GM21447 (cell line): ENCODE results near the gene NR5A1.

Experiments
- ATAC-seq: cut with Tn5 transposase; IDR thresholded peaks from one replicate; pipeline ENCODE4 v1.9.1; 2021; ENCODE audit not compliant: unreplicated experiment

Gene NR5A1

GRCh38 chr9:124506931-124507879, at the start of gene NR5A1:
NR5A1 (minus strand) TSS chr9:124507399; CDS start chr9:124503395, 4,004 bp downstream.
- no peak for ATAC-seq

GRCh38 chr9:124555043-124555442, 47.8 kb upstream of the NR5A1 start:
- no peak for ATAC-seq

GRCh38 chr9:124553738-124554137, 46.5 kb upstream of the NR5A1 start:
- no peak for ATAC-seq

GRCh38 chr9:124552273-124552605, 45.0 kb upstream of the NR5A1 start:
- ATAC-seq, result no peak

- no peak for ATAC-seq
These were observed 44.5 kb upstream of the NR5A1 start for GRCh38 chr9:124551472-124552272.

GRCh38 chr9:124550072-124550471, 42.9 kb upstream of the NR5A1 start:
- no peak for ATAC-seq

GRCh38 chr9:124549016-124549415, 41.8 kb upstream of the NR5A1 start:
- ATAC-seq, result no peak

GRCh38 chr9:124544535-124544934, 37.3 kb upstream of the NR5A1 start:
- no peak for ATAC-seq

- no peak for ATAC-seq
These were observed 34.6 kb upstream of the NR5A1 start for GRCh38 chr9:124541824-124542223.

GRCh38 chr9:124537926-124538325, 30.7 kb upstream of the NR5A1 start:
- no peak for ATAC-seq

- no peak for ATAC-seq
These were observed 28.6 kb upstream of the NR5A1 start for GRCh38 chr9:124535846-124536245.

- ATAC-seq, result no peak
These were observed 25.7 kb upstream of the NR5A1 start for GRCh38 chr9:124532897-124533296.

GRCh38 chr9:124531115-124531514, 23.9 kb upstream of the NR5A1 start:
- ATAC-seq, result no peak

- ATAC-seq, result no peak
These were observed 23.0 kb upstream of the NR5A1 start for GRCh38 chr9:124530246-124530645.

GRCh38 chr9:124527781-124528180, 20.6 kb upstream of the NR5A1 start:
- no peak for ATAC-seq

GRCh38 chr9:124526174-124526573, 19.0 kb upstream of the NR5A1 start:
- no peak for ATAC-seq

- no peak for ATAC-seq
These were observed 15.2 kb upstream of the NR5A1 start for GRCh38 chr9:124522121-124523098.

GRCh38 chr9:124521142-124521541, 13.9 kb upstream of the NR5A1 start:
- no peak for ATAC-seq

- ATAC-seq, result no peak
These were observed 13.0 kb upstream of the NR5A1 start for GRCh38 chr9:124520206-124520596.

GRCh38 chr9:124518116-124518515, 10.9 kb upstream of the NR5A1 start:
- no peak for ATAC-seq

- ATAC-seq, result no peak
These were observed 10.4 kb upstream of the NR5A1 start for GRCh38 chr9:124517600-124517999.
